ENCODE results near the gene CIAPIN1.

The CIAPIN1 gene

DNA sequence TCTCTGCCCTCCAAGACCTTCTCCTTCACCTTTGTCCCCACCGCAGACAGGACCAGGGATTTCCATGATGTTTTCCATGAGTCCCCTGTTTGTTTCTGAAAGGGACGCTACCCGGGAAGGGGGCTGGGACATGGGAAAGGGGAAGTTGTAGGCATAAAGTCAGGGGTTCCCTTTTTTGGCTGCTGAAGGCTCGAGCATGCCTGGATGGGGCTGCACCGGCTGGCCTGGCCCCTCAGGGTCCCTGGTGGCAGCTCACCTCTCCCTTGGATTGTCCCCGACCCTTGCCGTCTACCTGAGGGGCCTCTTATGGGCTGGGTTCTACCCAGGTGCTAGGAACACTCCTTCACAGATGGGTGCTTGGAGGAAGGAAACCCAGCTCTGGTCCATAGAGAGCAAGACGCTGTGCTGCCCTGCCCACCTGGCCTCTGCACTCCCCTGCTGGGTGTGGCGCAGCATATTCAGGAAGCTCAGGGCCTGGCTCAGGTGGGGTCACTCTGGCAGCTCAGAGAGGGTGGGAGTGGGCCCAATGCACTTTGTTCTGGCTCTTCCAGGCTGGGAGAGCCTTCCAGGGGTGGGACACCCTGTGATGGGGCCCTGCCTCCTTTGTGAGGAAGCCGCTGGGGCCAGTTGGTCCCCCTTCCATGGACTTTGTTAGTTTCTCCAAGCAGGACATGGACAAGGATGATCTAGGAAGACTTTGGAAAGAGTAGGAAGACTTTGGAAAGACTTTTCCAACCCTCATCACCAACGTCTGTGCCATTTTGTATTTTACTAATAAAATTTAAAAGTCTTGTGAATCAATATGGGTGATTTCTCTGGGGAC, 62.7 kb downstream of the CIAPIN1 start:
- no peak overlapping the region for H3K4me3 ChIP-seq (ENCODE audit: low read depth, low read length)

GRCh38 chr16:57383276-57384247, 63.6 kb downstream of the CIAPIN1 start:
- H3K4me3 ChIP-seq (ENCODE audit: low read depth, low read length) = no peak overlapping the region

DNA sequence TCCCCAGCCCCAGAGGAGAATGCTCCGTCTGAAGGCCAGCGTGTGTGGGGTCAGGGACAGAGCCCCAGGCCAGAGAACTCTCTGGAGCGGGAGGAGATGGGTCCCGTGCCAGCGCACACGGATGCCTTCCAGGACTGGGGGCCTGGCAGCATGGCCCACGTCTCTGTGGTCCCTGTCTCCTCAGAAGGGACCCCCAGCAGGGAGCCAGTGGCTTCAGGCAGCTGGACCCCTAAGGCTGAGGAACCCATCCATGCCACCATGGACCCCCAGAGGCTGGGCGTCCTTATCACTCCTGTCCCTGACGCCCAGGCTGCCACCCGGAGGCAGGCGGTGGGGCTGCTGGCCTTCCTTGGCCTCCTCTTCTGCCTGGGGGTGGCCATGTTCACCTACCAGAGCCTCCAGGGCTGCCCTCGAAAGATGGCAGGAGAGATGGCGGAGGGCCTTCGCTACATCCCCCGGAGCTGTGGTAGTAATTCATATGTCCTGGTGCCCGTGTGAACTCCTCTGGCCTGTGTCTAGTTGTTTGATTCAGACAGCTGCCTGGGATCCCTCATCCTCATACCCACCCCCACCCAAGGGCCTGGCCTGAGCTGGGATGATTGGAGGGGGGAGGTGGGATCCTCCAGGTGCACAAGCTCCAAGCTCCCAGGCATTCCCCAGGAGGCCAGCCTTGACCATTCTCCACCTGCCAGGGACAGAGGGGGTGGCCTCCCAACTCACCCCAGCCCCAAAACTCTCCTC, 64.5 kb downstream of the CIAPIN1 start:
- H3K4me3 ChIP-seq (ENCODE audit: low read depth, low read length) = no peak overlapping the region

DNA sequence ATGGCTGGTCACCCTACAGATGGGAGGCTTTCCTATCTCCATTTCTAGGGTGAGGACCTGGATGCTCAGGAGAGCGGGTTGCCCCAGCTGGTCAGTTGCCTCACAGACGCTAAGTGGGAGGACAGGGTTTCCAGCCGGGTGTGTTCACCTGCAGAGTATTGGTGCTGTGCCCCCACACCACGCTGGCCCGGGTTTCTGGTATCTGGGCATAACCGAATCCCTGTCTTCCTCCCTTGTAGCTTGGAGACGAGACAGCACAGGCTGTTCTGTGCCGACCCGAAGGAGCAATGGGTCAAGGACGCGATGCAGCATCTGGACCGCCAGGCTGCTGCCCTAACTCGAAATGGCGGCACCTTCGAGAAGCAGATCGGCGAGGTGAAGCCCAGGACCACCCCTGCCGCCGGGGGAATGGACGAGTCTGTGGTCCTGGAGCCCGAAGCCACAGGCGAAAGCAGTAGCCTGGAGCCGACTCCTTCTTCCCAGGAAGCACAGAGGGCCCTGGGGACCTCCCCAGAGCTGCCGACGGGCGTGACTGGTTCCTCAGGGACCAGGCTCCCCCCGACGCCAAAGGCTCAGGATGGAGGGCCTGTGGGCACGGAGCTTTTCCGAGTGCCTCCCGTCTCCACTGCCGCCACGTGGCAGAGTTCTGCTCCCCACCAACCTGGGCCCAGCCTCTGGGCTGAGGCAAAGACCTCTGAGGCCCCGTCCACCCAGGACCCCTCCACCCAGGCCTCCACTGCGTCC, 65.2 kb downstream of the CIAPIN1 start:
- H3K4me3 ChIP-seq (ENCODE audit: low read depth, low read length) = no peak overlapping the region

GRCh38 chr16:57380671-57381462, 66.3 kb downstream of the CIAPIN1 start:
- H3K4me3 ChIP-seq (ENCODE audit: low read depth, low read length) = no peak overlapping the region

DNA sequence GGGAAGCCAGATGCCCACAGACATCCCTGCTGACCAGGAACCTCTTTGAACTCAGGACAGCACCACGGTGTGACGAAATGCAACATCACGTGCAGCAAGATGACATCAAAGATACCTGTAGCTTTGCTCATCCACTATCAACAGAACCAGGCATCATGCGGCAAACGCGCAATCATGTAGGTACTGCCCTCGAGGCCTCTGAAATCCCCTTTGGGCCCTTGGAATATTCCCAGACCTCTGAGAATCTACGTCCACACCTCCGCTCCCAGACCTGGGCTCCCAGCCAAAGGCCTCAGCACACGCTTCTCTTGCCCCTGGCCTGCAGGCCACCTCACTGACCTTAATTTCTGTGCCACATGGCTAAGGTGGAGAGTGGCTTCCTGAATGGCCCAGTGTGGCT, 67.6 kb downstream of the CIAPIN1 start:
- H3K4me3 ChIP-seq (ENCODE audit: low read depth, low read length) = no peak overlapping the region

Data from iPS-11a (cell line).